Right forelimb (tissue), 1 donor: ENCODE data around the gene IL12B.
"Not testable (repeated sequence)": the region's sequence is repeated elsewhere in the genome, so short reads cannot be mapped to it uniquely, and the experiment has no call there.

Source experiments
- DNase-seq: peaks from one replicate; pipeline ENCODE4 v3.0.0-alpha.2; 2018

IL12B gene

DNA sequence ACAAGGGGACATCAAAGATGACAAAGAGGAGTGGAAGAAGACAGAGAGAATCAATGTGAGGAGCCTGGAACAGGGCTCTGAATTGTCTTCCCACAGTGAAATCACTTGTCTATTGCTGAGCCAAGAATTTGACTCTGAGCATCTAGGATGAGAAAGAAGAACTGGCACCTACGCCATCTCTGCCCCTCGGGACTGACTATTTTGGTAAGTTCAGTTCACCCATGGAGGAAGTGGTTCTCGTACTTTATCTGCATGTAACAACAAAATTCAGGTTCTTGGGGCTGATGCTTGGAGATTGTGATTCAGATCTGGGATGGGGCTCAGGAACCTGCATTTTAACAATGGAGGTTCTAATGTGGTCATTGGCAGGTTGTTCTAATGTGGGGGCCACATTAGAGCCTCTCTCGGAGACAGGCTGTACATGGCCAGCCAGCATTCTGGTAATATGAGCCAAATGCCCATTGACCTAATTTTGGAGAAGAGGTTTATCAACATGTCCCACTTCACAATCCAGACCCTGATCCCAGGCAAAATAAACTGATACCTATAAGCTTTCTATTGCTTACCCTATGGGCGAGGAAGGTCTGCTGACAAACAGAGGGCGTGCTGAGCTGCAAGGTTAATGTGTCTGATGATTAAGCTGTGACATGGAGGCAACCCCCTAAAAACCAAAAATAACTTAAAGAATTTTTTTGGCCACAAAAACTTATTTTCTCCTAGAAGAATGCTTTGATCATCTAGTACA lies 2.7 kb upstream of the IL12B start:
- DNase-seq: no peak

DNA sequence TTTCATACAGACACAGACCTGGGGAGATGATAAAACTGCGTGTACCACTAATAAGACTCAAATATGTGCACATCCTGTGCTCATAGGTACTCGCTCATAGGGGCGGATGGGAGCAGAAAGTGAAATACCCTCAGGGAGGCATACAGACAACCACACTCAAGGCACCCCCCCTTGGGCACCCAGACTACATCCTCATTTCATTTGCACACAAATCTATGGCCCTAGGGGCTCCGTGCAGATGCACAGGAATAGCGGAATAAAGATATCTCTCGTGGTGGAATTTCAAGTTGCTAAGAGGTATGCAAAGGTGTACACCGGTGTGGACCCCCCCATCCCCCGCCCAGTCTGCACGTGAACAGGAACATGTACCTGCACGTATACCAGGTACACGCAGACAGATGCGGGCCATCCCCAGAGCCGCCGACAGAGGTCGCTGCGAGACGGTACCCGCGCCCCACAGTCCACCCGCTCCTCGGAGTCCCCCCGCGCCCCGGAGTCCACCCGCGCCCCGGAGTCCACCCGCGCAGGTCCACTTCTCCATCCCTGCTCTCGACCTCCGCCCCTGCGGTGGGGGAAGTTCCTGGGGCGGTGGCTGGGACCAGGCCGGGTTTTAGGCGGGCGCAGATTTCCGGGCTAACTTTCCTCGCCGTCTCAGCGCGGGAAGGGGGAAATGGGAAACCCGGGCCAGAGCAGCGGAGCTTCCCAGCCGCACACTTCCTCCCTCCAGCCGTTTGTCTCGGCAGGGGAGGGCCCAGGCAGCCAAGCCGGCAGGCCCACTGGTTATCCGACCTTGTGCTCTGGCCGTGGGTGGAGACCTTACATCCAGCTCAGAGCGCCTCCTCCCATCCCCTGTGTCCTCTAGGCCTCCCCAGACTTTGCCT lies 1.0 kb upstream of the IL12B start:
- peak; percentile 79 for DNase-seq

GRCh38 chr5:159324986-159325385 lies 5.3 kb downstream of the IL12B start:
- DNase-seq: no peak

DNA sequence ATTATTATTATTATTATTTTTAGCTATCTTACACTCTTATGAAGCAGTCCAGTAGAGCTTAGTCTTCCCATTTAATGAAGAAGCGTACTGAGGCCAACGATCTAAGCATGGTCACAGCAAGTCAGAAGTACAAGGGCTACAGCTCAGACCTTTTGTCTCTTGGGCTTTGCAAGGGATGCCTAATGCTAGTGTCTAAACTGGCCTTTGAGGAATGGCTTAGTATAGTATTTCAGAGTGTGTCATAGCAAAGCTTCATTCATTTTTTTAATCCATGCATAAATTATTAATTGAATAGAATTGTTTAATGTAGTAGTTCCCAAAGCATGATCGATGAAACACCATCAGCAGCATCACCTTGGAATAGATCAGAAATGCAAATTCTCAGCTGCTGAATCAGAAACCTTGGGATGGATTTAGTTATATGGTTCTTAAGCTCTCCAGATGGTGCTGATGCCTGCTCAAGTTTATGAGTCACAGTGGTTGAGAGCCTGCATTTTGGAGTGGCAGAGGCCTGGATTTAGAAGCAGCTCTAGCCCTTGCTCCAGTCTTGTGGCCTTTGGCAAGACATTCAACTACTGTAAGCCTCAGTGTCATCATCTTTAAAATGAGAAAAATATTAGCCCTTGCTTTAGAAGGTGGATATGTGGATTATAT lies 6.1 kb downstream of the IL12B start:
- no peak for DNase-seq

GRCh38 chr5:159322180-159322579 lies 8.1 kb downstream of the IL12B start:
- DNase-seq: no peak

- DNase-seq: no peak
Observed at GRCh38 chr5:159319832-159320231, 10.5 kb downstream of the IL12B start.

GRCh38 chr5:159319363-159319762 lies 10.9 kb downstream of the IL12B start:
- no peak for DNase-seq

GRCh38 chr5:159318448-159318847 lies 11.8 kb downstream of the IL12B start:
- DNase-seq: no peak

DNA sequence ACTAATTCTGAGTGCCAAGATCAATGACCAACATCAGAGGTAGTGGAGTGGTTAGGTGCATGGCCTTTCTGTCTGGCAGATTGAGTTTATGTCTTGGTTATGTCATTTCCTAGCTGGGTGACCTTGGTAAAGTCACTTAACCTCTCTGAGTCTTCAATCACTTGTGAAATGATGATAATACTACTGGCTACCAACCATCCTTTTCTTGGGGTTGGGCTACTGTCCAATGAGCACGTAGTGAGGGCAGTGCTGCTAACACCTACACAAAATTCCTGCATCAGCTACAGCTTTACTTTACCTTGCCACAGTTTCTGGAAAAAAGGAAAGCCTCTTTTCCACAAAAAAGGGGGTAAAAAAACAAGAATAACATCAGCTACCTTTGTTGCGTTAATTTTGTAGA lies 12.4 kb downstream of the IL12B start:
- DNase-seq: no peak

DNA sequence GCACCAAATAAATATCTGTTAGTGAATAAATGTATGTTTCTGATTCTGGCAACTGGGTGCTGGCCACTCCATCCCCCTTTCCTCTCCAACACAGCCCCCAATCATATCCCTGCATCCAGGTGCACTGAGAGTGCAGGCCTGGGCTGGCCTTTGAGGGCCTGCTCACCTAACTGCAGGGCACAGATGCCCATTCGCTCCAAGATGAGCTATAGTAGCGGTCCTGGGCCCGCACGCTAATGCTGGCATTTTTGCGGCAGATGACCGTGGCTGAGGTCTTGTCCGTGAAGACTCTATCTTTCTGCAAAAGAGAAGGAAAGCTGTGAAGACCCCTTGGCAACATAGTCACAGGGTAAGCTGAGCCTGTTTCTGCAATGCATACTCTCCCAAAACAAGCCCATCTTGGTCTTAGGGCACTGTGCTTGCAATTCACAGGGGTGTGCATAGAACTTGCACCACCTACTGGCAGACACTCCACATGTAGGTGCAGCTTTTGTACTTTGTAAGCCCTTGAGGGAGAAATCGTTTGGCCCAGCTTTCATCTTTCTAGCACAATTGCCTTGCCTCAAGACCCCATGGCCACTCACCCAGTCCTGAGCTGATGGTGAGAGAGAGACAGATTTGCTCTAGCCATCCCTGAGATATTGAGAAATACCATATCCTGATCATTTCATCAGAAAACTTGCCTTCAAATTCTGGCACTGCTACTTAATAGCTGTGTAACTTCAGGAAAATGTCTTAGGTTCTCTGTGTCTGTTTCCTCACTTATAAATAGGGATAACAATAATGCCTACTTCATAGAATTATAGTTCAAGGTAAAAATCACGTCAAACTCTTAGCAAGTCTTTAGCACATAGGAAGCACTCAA lies 13.5 kb downstream of the IL12B start:
- DNase-seq: no peak

- DNase-seq: no peak
Observed at GRCh38 chr5:159313197-159313596, 17.1 kb downstream of the IL12B start.

DNA sequence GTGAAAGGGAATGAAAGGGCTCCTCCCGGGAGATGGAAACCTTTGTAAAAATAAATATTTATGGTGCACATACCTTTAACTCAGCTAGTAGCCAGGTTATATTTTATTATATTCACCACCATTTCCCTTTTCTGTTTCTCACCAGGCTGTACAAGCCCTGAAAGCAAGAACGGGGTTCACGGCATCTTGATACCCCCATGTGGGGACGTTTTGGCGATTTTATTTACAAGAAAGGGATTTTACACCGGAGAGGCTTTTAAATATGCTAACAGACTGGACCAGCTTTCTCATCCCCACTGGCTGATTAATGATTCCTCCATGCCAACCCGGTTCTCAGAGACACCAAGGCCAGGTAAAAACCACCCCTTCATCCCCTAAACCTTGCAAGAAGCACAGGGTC lies 19.2 kb downstream of the IL12B start:
- DNase-seq: no peak

GRCh38 chr5:159310511-159310910 lies 19.8 kb downstream of the IL12B start:
- no peak for DNase-seq

DNA sequence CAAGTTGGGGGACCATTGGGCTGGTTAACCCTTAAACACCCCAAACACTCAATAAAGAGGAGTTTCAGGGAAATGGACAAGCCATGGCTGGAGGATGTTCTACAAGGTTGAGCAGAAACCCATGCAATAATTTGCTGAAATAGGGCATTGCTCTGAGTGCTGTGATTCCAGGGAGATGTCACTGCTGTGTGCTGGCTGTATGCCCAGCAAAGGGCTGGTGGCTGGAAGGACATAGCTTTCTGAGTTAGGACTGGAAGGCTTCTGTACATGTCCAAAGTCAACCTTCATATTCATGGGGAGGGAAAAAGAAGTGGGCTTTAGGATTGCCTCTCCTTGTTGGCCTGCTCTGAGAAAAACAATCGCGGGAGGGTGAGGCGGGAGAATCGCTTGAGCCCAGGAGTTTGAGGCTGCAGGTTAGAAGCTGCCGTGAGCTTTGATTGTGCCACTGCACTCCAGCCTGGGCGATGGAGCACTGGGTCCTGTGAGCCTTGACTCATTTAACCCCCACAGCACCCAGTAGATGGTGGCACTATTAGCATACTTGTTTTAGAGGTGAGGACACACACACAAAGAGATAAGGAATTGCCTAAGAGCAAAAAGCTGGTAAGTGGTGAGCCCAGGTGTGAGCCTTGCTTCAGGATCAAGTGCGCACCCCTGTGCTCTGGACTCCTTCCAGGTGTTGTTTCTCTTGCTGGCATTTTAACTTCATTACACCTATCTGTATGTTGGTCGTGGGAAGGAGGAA lies 20.4 kb downstream of the IL12B start:
- DNase-seq: no peak

- DNase-seq: no peak
Observed at GRCh38 chr5:159304961-159305595, 25.2 kb downstream of the IL12B start.

GRCh38 chr5:159303286-159303685 lies 27.0 kb downstream of the IL12B start:
- no peak for DNase-seq

GRCh38 chr5:159301929-159302860 lies 28.1 kb downstream of the IL12B start:
- DNase-seq: not testable (repeated sequence)

DNA sequence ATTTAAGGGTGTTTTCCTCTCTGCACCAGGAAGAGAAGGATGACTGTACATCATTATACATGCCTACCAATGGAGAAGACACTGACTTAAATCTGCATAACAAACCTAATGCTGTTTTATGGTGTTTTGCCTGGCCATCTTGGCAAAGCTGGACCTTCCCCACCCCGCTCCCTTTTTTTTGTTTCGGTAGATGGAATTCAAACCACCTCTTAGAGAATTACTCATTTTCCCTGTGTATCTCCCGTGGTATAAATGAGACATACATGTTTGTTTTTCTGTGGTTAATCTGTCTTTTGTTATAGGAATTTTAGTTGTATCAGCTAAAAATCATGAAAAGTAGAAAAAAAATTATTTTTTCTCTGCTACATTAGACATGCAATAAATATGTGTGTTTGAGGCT lies 28.8 kb downstream of the IL12B start:
- no peak for DNase-seq

DNA sequence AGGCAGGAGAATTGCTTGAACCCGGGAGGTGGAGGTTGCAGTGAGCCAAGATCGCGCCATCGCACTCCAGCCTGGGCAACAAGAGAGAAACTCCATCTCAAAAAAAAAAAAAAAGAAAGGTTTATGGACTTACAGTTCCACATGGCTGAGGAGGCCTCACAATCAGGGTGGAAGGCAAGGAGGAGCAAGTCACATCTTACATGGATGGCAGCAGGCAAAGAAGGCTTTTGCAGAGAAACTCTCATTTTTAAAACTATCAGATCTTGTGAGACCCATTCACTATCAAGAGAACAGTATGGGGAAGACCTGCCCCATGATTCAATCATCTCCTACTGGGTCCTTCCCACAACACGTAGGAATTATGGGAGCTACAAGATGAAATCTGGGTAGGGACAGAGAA lies 33.0 kb downstream of the IL12B start:
- not testable (repeated sequence) for DNase-seq

DNA sequence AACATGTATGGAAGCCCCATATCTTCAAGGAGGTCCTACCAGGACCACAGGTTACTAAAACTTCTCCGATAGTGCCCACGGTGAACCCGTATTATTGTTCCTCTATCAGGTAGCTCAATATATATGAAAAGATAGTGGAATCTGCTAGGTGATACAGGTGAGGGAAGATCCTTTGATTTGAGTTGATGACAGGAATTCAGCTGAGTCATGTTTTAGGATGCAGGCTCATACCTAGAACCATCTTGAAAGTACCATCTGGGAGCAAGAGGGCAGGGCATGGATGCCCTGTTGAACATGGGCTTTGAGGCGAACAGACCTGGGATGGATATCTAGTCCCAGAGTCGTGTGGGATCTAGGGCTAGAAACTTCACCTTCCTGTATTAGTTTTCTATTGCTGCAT lies 35.4 kb downstream of the IL12B start:
- no peak for DNase-seq
